Calu3 (cell line): ENCODE measurements around the gene AURKA. TPM values are rescaled to one million over a fixed set of nuclear protein-coding genes. Genes with fewer than 3 reads are reported as not detected.

Source experiments
- BruUV-seq: library from RNA; stranded (reverse); fragments of 400-500 nt; replicated peaks from 2 replicates; lab custom pipeline; 2021; lab: Mats Ljungman, UMichigan
- CTCF ChIA-PET: fragments of 300-600 bp; sonication (Branson Sonifier 250); formaldehyde crosslinking; loops from one replicate; lab custom pipeline; 2022; ENCODE audit warnings: antibody characterized with exemption; lab: Charles Lee
- DNase-seq: peaks from one replicate; pipeline ENCODE4 v3.0.0; 2022
- H3K27ac Mint-ChIP-seq: one replicate; pipeline ENCODE4 v1.8.0; 2022; ENCODE audit warnings: mixed read lengths; ENCODE audit not compliant: unreplicated experiment
- H3K27me3 Mint-ChIP-seq: one replicate; pipeline ENCODE4 v1.8.0; 2022; ENCODE audit warnings: mixed read lengths; ENCODE audit not compliant: unreplicated experiment
- H3K36me3 Mint-ChIP-seq: one replicate; pipeline ENCODE4 v1.8.0; 2022; ENCODE audit warnings: mild to moderate bottlenecking, moderate library complexity, mixed read lengths; ENCODE audit not compliant: insufficient read depth, unreplicated experiment
- H3K4me1 Mint-ChIP-seq: one replicate; pipeline ENCODE4 v1.8.0; 2022; ENCODE audit warnings: mild to moderate bottlenecking, low read depth, mixed read lengths; ENCODE audit not compliant: unreplicated experiment
- H3K4me3 Mint-ChIP-seq: one replicate; pipeline ENCODE4 v1.8.0; 2022; ENCODE audit warnings: mild to moderate bottlenecking, low read depth, moderate library complexity, mixed read lengths; ENCODE audit not compliant: unreplicated experiment
- H3K9me3 Mint-ChIP-seq: one replicate; pipeline ENCODE4 v1.8.0; 2022; ENCODE audit warnings: low read depth, mixed read lengths; ENCODE audit not compliant: unreplicated experiment
- CTCF ChIP-seq: fragments of 200-600 bp; IDR thresholded peaks from one replicate; pipeline ENCODE4 v1.8.0; 2022; ENCODE audit warnings: antibody characterized with exemption; ENCODE audit not compliant: unreplicated experiment
- intact Hi-C: fragments of 100-400 bp; cut with micrococcal nuclease; formaldehyde crosslinking; loops from one replicate; pipeline ENCODE4 v1.10.0; 2022; ENCODE audit not compliant: unreplicated experiment
- total RNA-seq: library from RNA; stranded (reverse); gene quantifications from 2 replicates; pipeline ENCODE4 v1.2.3, GENCODE V29; 2022

The AURKA gene
- total RNA-seq, 1 experiment from 2014 or later: 73.8 TPM

GRCh38 chr20:56323206-56323605 is 68.8 kb downstream of the AURKA start:
- DNase-seq: no peak
- H3K9me3 Mint-ChIP-seq: peaks cover 2% of the 10 kb centered on the region
- no peak overlapping the region for H3K27ac Mint-ChIP-seq
- H3K27me3 Mint-ChIP-seq: peaks cover 53% of the 10 kb centered on the region
- H3K4me3 Mint-ChIP-seq: no peak overlapping the region
- CTCF ChIA-PET: no interaction called here
- H3K4me1 Mint-ChIP-seq: no peaks in the 10 kb centered on the region
- no peak for TF ChIP-seq CTCF
- intact Hi-C loops: no loop called here
- H3K36me3 Mint-ChIP-seq: no peaks in the 10 kb centered on the region
- no TSS peak for BruUV-seq

- no TSS peak for BruUV-seq
- peaks cover 57% of the 10 kb centered on the region for H3K27me3 Mint-ChIP-seq
- intact Hi-C loops: no loop called here
- H3K36me3 Mint-ChIP-seq: no peaks in the 10 kb centered on the region
- H3K4me3 Mint-ChIP-seq: no peak overlapping the region
- no peak for TF ChIP-seq CTCF
- H3K27ac Mint-ChIP-seq: no peak overlapping the region
- no peaks in the 10 kb centered on the region for H3K9me3 Mint-ChIP-seq
- H3K4me1 Mint-ChIP-seq: no peaks in the 10 kb centered on the region
- CTCF ChIA-PET: no interaction called here
- no peak for DNase-seq
Measured at GRCh38 chr20:56322681-56323080, 69.3 kb downstream of the AURKA start.

Other genes starting within 250 kb of the AURKA start
- gene MC3R, start 143.5 kb downstream of the AURKA start, total RNA-seq: not detected in 2 replicates
- 8.7 and 9.4 TPM in 2 replicates for gene FAM210B, start 33.2 kb downstream of the AURKA start, total RNA-seq
- 41.0 and 44.3 TPM in 2 replicates for gene CSTF1, start 430 bp upstream of the AURKA start, total RNA-seq
- 0.24 and 0.27 TPM in 2 replicates for gene CASS4, start 20.0 kb upstream of the AURKA start, total RNA-seq
- gene RTF2, start 76.4 kb upstream of the AURKA start, total RNA-seq: 67.2 and 68.7 TPM in 2 replicates
- gene FAM209A, start 132.5 kb upstream of the AURKA start, total RNA-seq: 0.40 and 0.95 TPM in 2 replicates
- gene FAM209B, start 141.0 kb upstream of the AURKA start, total RNA-seq: not detected in 2 replicates
- 3.1 and 3.4 TPM in 2 replicates for gene TFAP2C, start 237.1 kb upstream of the AURKA start, total RNA-seq